B cell (primary cell): ENCODE measurements around the gene NAA35. TPM values are rescaled to one million over a fixed set of nuclear protein-coding genes. Genes with fewer than 3 reads are reported as not detected.

Experiments
- ATAC-seq: fragments of 200-7000 bp; cut with Tn5 transposase; one replicate; pipeline ENCODE4 v1.10.0; 2021; ENCODE audit warnings: low read depth, mild to moderate bottlenecking, moderate number of reproducible peaks, moderate library complexity
- CTCF ChIA-PET: fragments of 350-600 bp; sonication (Branson Sonifier 250); formaldehyde crosslinking; loops from one replicate; lab custom pipeline; 2021; ENCODE audit warnings: antibody characterized with exemption, inconsistent platforms; lab: Charles Lee
- POLR2A ChIA-PET: fragments of 350-600 bp; sonication (Branson Sonifier 250); formaldehyde crosslinking; loops from one replicate; lab custom pipeline; 2021; ENCODE audit warnings: antibody characterized with exemption; lab: Charles Lee
- DNase-seq: peaks from one replicate; pipeline ENCODE4 v3.0.0; 2013
- H2AFZ ChIP-seq: 2 replicates; pipeline ENCODE4 v1.6.1; 2012; ENCODE audit warnings: mild to moderate bottlenecking, low read depth, low read length; ENCODE audit not compliant: insufficient read depth, poor library complexity, severe bottlenecking
- H3K27ac ChIP-seq, 2 donors: 1 replicate in 1 of 2; 2 replicates in 1 of 2; pipeline ENCODE4 v1.5.1; 2012 to 2013; ENCODE audit warnings: low read length in 2 of 2, mild to moderate bottlenecking in 2 of 2, moderate library complexity in 1 of 2
- H3K27me3 ChIP-seq, 4 experiments: fragments of 200-600 bp in 1 of 4; sonication (generic) in 1 of 4; replicated peaks in 1 of 4; 1 replicate in 2 of 4; 2 replicates in 2 of 4; pipeline versions ENCODE4 v1.6.1 to v1.7.0; 2013 to 2016; ENCODE audit warnings: low read length in 3 of 4, mild to moderate bottlenecking in 2 of 4, mixed read lengths in 1 of 4, moderate library complexity in 1 of 4; ENCODE audit not compliant: insufficient read depth in 4 of 4, control insufficient read depth in 3 of 4; ENCODE audit errors: control extremely low read depth in 1 of 4
- H3K36me3 ChIP-seq, 2 experiments: replicated peaks in 1 of 2; 1 replicate in 1 of 2; 2 replicates in 1 of 2; pipeline versions ENCODE4 v1.6.1 to v1.7.1; 2013; ENCODE audit warnings: low read length in 1 of 2; ENCODE audit not compliant: insufficient read depth in 2 of 2, control insufficient read depth in 1 of 2; ENCODE audit errors: control extremely low read depth in 1 of 2, extremely low read depth in 1 of 2
- H3K4me1 ChIP-seq, 2 donors: fragments of 200-600 bp in 1 of 2; sonication (generic) in 1 of 2; 1 replicate in 1 of 2; 2 replicates in 1 of 2; pipeline versions ENCODE4 v1.5.1 to v1.6.1; 2013 to 2017; ENCODE audit warnings: low read length in 2 of 2; ENCODE audit not compliant: control insufficient read depth in 2 of 2, insufficient read depth in 2 of 2
- H3K4me2 ChIP-seq: replicated peaks from 2 replicates; pipeline ENCODE3; 2012; ENCODE audit warnings: mild to moderate bottlenecking, low read depth, low read length; ENCODE audit not compliant: poor library complexity, severe bottlenecking
- H3K4me3 ChIP-seq, 5 experiments: fragments of 200-600 bp in 1 of 5; sonication (generic) in 1 of 5; 1 replicate in 3 of 5; 2 replicates in 2 of 5; pipeline versions ENCODE4 v1.5.1 to v1.7.0; 2011 to 2016; ENCODE audit warnings: low read length in 4 of 5, mild to moderate bottlenecking in 4 of 5, low read depth in 2 of 5, control low read depth in 1 of 5, moderate library complexity in 1 of 5; ENCODE audit not compliant: insufficient read depth in 1 of 5; ENCODE audit errors: control extremely low read depth in 1 of 5, extremely low read depth in 1 of 5
- H3K79me2 ChIP-seq: fragments of 200-600 bp; sonication (generic); one replicate; pipeline ENCODE4 v1.6.0; 2016; ENCODE audit warnings: low read length; ENCODE audit not compliant: control insufficient read depth, insufficient read depth
- H3K9ac ChIP-seq: fragments of 200-600 bp; sonication (generic); 2 replicates; pipeline ENCODE4 v1.6.1; 2017; ENCODE audit warnings: mild to moderate bottlenecking, low read length, moderate library complexity
- H3K9me3 ChIP-seq, 3 donors: one replicate each; pipeline versions ENCODE4 v1.6.1 to v1.7.1; 2013; ENCODE audit warnings: low read length in 2 of 3; ENCODE audit not compliant: control insufficient read depth in 2 of 3, insufficient read depth in 1 of 3; ENCODE audit errors: control extremely low read depth in 1 of 3
- H4K20me1 ChIP-seq: 2 replicates; pipeline ENCODE4 v1.6.0; 2012; ENCODE audit warnings: mild to moderate bottlenecking, low read length; ENCODE audit not compliant: insufficient read depth, control insufficient read depth, poor library complexity, severe bottlenecking
- H3K27ac Mint-ChIP-seq: one replicate; pipeline ENCODE4 v1.8.0; 2021; ENCODE audit warnings: mixed read lengths
- H3K27me3 Mint-ChIP-seq: one replicate; pipeline ENCODE4 v1.8.0; 2021; ENCODE audit warnings: mixed read lengths
- H3K4me1 Mint-ChIP-seq: one replicate; pipeline ENCODE4 v1.8.0; 2021; ENCODE audit warnings: mixed read lengths
- H3K4me3 Mint-ChIP-seq: one replicate; pipeline ENCODE4 v1.8.0; 2021; ENCODE audit warnings: mixed read lengths
- H3K9me3 Mint-ChIP-seq: one replicate; pipeline ENCODE4 v1.8.0; 2022; ENCODE audit warnings: mixed read lengths; ENCODE audit not compliant: insufficient read depth
- CTCF ChIP-seq: fragments of 200-600 bp; IDR thresholded peaks from one replicate; pipeline ENCODE4 v1.8.0; 2022; ENCODE audit warnings: antibody characterized with exemption, mild to moderate bottlenecking
- EZH2 ChIP-seq: IDR thresholded peaks from 2 replicates; pipeline ENCODE4 v1.6.1; 2012; ENCODE audit warnings: borderline replicate concordance, low read depth, mild to moderate bottlenecking, moderate library complexity, low read length; ENCODE audit not compliant: insufficient read depth, poor library complexity, severe bottlenecking
- WGBS: methylation state at CpG from one replicate; pipeline ENCODE4 v1.1.5; 2013; ENCODE audit warnings: missing lambda C conversion rate; ENCODE audit not compliant: insufficient coverage; 5-methylcytosine and 5-hydroxymethylcytosine counted together
- intact Hi-C: fragments of 100-400 bp; cut with micrococcal nuclease; formaldehyde crosslinking; loops from one replicate; pipeline ENCODE4 v1.10.0; 2022
- polyA plus RNA-seq: library from polyadenylated mRNA; depleted of rRNA; stranded (reverse); fragments of >200 nt; gene quantifications from 2 replicates; pipeline ENCODE4 v1.2.3, GENCODE V29; 2012
- total RNA-seq, 2 donors: library from RNA; stranded (reverse); fragments of 120-200 nt in 1 of 2; gene quantifications; 1 replicate in 1 of 2; 2 replicates in 1 of 2; pipeline versions ENCODE4 v1.2.3 to v1.2.4, GENCODE V29; 2013 to 2022

NAA35 gene
- total and polyA plus RNA-seq, 2 donors (not counting 1 experiment from before 2014, with no cell fraction given) = 4.5 to 26.2 TPM

- POLR2A ChIA-PET = no interaction called here
- CTCF ChIA-PET = no interaction called here
- Histone ChIP-seq H3K4me1 (no peaks in the 10 kb centered on the region), H3K27me3 (no peaks in the 10 kb centered on the region), H3K9ac (no peak overlapping the region), H3K36me3 (no peaks in the 10 kb centered on the region), H3K27ac (no peak overlapping the region), H4K20me1 (no peaks in the 10 kb centered on the region), H2AFZ (no peak overlapping the region), H3K4me3 (no peak overlapping the region), H3K79me2 (no peaks in the 10 kb centered on the region), H3K9me3 (no peaks in the 10 kb centered on the region), H3K4me2 (no peak overlapping the region)
- H3K4me1 Mint-ChIP-seq = no peaks in the 10 kb centered on the region
- DNase-seq (no peak), ATAC-seq (no peak)
- no peaks in the 10 kb centered on the region for H3K27me3 Mint-ChIP-seq
- no peak for TF ChIP-seq EZH2
- TF ChIP-seq CTCF = no peak
- H3K27ac Mint-ChIP-seq = no peak overlapping the region
- WGBS = no CpG with 5 or more reads among the region's 2 CpGs
- H3K9me3 Mint-ChIP-seq = no peaks in the 10 kb centered on the region
- intact Hi-C loops = no loop called here
- no peak overlapping the region for H3K4me3 Mint-ChIP-seq
These were observed 36.0 kb upstream of the NAA35 start for GRCh38 chr9:85904975-85905374.

- no peak for ATAC-seq
- Histone ChIP-seq H2AFZ (no peak overlapping the region), H3K79me2 (no peaks in the 10 kb centered on the region), H3K27me3 (no peaks in the 10 kb centered on the region), H3K27ac (no peak overlapping the region), H3K4me2 (no peak overlapping the region), H3K4me3 (no peak overlapping the region), H3K9me3 (no peaks in the 10 kb centered on the region), H3K36me3 (no peaks in the 10 kb centered on the region), H3K9ac (no peak overlapping the region), H3K4me1 (no peaks in the 10 kb centered on the region), H4K20me1 (no peaks in the 10 kb centered on the region)
- Mint-ChIP-seq H3K27ac (no peak overlapping the region), H3K4me3 (no peak overlapping the region), H3K27me3 (peaks cover 4% of the 10 kb centered on the region), H3K4me1 (no peaks in the 10 kb centered on the region), H3K9me3 (no peaks in the 10 kb centered on the region)
- no CpG with 5 or more reads among the region's 1 CpG for WGBS
- POLR2A ChIA-PET = no interaction called here
- TF ChIP-seq CTCF (no peak), EZH2 (no peak)
- intact Hi-C loops = no loop called here
- CTCF ChIA-PET = no interaction called here
- no peak for DNase-seq
These were observed 35.0 kb upstream of the NAA35 start for GRCh38 chr9:85905957-85906356.
